ENCODE data around the gene THBS3. TPM values are rescaled to one million over a fixed set of nuclear protein-coding genes. Genes with fewer than 3 reads are reported as not detected.
A peak's percentile ranks its signal among the peaks of the same experiment; 100 is the strongest.
"Not testable (repeated sequence)": the region's sequence is repeated elsewhere in the genome, so short reads cannot be mapped to it uniquely, and the experiment has no call there.

The THBS3 gene
- polyA plus RNA-seq, 4 donors: 11.3 to 24.9 (median 14.8) TPM

- no peak overlapping the region for H3K27ac ChIP-seq (ENCODE audit: low read depth in 1 of 3, low read length in 2 of 3)
- no peak for DNase-seq
Measured at GRCh38 chr1:155197901-155198546, 9.7 kb downstream of the THBS3 start.

DNA sequence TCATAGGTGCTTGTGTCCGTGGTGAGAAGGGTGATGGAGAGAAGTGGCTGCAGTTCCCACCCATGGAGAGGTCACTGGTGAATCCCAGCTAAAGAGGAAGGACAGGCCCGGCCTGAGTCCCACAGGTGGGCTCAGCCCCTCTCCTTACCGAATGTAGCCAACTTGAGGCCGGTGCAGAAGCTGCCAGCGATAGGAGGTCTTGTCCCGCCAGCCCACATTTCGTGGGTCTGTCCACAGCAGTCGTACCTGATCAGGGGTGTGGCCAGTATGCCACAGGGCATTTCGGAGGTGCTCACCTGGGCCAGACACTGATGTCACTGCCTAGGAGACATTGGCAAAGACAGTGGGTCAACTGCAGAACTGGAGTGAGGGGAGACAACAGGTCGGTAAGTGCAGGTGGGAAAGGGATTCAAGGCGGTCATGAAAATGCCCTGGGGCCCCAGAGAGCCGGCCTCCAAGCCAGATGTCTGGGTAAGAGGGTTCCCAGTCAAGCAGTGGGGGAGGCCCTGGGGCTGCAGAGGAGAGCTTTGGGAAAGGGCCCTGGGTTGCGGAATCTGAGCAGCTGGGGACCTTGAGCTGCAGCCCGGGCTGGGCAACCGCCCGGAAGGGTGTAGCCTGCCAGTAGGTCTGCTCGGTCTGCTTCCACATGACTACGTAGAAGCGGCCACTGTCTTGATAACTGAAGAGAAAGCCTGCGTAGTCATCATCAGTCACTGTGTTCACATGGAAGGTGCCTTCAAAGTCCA lies 10.6 kb downstream of the THBS3 start:
- FAIRE-seq (no peak), DNase-seq (no peak)
- peaks cover 0 to 21% (median 0%) of the 10 kb centered on the region in 3 donors for H3K27me3 ChIP-seq (ENCODE audit: control insufficient read depth in 3 of 3, insufficient read depth in 3 of 3, low read length in 3 of 3)
- 89 to 96% (median 90%) methylated on average over 20 of the region's 20 CpGs for WGBS, 3 donors
- no peaks in the 10 kb centered on the region for H3K9me3 ChIP-seq (ENCODE audit: control insufficient read depth in 2 of 2, insufficient read depth in 1 of 2, low read depth in 1 of 2, low read length in 1 of 2)
- H3K4me3 ChIP-seq (ENCODE audit: low read depth in 1 of 3, low read length in 3 of 3): no peak overlapping the region
- H3K36me3 ChIP-seq (ENCODE audit: control insufficient read depth in 3 of 3, insufficient read depth in 2 of 3, low read depth in 1 of 3, low read length in 3 of 3): peaks cover 0 to 45% (median 0%) of the 10 kb centered on the region in 3 donors
- no peak overlapping the region for H3K27ac ChIP-seq (ENCODE audit: low read depth in 1 of 3, low read length in 2 of 3)
- peaks cover 0 to 22% (median 0%) of the 10 kb centered on the region in 3 donors for H3K4me1 ChIP-seq (ENCODE audit: control insufficient read depth in 3 of 3, insufficient read depth in 2 of 3, low read depth in 1 of 3, low read length in 2 of 3)

More at GRCh38 chr1:155197901-155198546, 9.7 kb downstream of the THBS3 start:
- Histone ChIP-seq H3K4me1 (ENCODE audit: control insufficient read depth in 3 of 3, insufficient read depth in 2 of 3, low read depth in 1 of 3, low read length in 2 of 3) (peaks cover 0 to 20% (median 0%) of the 10 kb centered on the region in 3 donors), H3K27me3 (ENCODE audit: control insufficient read depth in 3 of 3, insufficient read depth in 3 of 3, low read length in 3 of 3) (peaks cover 0 to 21% (median 0%) of the 10 kb centered on the region in 3 donors), H3K36me3 (ENCODE audit: control insufficient read depth in 3 of 3, insufficient read depth in 2 of 3, low read depth in 1 of 3, low read length in 3 of 3) (peaks cover 0 to 47% (median 0%) of the 10 kb centered on the region in 3 donors), H3K9me3 (ENCODE audit: control insufficient read depth in 2 of 2, insufficient read depth in 1 of 2, low read depth in 1 of 2, low read length in 1 of 2) (no peaks in the 10 kb centered on the region), H3K4me3 (ENCODE audit: low read depth in 1 of 3, low read length in 3 of 3) (no peak overlapping the region)
- 91 to 92% (median 92%) methylated on average over 15 of the region's 15 CpGs for WGBS, 3 donors
- no peak for FAIRE-seq

DNA sequence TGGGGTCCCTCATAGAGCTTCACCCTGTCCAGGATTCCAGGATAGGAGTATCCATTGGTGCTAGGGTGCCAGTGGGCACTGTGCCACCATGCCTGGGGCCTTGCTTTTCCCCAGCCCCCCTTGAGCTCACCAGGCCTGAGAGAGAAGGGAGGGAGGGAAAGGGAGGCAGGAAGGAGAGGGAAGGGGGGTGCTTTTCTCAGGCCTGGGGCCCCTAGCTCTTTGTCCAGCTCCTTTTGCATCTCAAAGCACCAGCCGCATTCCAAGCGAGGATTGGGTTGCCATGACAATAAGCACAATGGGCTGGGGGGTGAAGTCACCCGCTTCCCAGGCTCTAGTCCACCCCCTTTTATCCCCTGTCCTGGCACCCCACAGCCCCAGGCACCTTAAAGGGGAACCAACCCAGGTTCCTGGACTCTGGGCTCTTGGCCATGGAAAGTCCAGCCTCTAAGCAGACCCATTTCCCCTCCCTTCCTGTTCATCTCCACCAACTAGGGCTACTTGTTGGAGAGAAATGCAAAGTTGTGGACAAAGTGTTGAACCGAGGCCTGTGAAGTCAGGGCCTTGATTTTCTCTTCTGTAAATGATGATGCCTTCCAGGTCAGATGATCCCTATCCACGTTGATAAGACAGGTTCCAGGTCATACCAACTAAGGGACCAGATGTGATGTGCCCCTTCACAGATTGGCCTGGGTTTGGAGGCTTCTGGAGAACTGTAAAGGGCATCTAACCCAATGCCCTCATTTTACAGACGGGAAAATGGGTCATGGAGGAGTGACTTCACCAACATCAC lies 11.4 kb downstream of the THBS3 start:
- no peak for FAIRE-seq
- Histone ChIP-seq H3K4me3 (ENCODE audit: low read depth in 1 of 3, low read length in 3 of 3) (no peak overlapping the region), H3K27ac (ENCODE audit: low read depth in 1 of 3, low read length in 2 of 3) (no peak overlapping the region), H3K9me3 (ENCODE audit: control insufficient read depth in 2 of 2, insufficient read depth in 1 of 2, low read depth in 1 of 2, low read length in 1 of 2) (no peaks in the 10 kb centered on the region), H3K4me1 (ENCODE audit: control insufficient read depth in 3 of 3, insufficient read depth in 2 of 3, low read depth in 1 of 3, low read length in 2 of 3) (peaks cover 0 to 22% (median 0%) of the 10 kb centered on the region in 3 donors), H3K36me3 (ENCODE audit: control insufficient read depth in 3 of 3, insufficient read depth in 2 of 3, low read depth in 1 of 3, low read length in 3 of 3) (peaks cover 0 to 38% (median 0%) of the 10 kb centered on the region in 3 donors), H3K27me3 (ENCODE audit: control insufficient read depth in 3 of 3, insufficient read depth in 3 of 3, low read length in 3 of 3) (peaks cover 0 to 21% (median 0%) of the 10 kb centered on the region in 3 donors)
- 83 to 85% (median 84%) methylated on average over 6 of the region's 6 CpGs for WGBS, 3 donors
- no peak for DNase-seq

DNA sequence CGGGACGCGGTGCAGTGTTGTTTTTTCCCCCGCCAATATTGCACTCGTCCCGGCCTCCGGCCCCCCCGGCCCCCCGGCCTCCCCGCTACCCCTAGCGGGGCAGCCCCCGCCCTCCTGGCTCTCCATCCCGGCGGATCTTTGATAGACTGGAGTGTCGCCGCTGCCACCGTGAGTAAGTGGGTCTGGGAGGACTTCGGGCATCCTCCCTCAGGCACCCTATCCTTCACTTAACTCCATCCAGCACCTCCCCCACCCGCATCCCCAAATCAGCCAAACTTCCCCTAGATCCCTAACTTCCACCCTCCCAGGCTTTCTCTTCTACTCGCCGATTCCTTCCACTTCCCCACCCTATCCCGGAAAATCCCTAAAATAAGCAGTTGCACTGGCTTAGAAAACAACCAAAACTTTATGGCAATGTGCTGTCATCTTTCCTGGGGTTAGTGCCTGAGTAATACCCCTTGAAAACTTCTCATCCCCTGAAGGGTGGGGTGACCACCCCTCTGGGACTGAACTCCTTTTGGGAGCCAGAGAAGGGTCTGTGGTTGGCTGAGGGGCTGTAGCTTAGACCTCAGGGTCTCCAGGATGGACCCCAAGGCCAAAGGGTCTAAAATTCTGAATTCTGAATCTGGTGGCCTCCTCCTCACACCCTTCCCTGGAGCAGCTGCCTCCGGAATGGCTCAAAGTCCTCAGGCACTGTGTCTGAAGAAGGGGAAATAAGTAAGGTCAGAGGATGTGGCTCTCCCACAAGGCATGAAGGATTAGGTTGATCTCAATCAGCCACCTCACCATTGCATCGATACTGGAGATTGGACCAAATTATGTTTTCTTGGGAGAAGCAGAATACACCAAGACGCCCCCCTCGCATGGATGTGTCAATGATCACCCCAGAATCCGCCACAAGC lies 12.2 kb downstream of the THBS3 start:
- 22 to 32% (median 29%) methylated on average over 17 to 27 of the region's 27 CpGs for WGBS, 3 donors
- no peak for DNase-seq
- Histone ChIP-seq H3K27ac (ENCODE audit: low read depth in 1 of 3, low read length in 2 of 3) (peak overlapping the region in 1 of 3 donors; percentile 27), H3K9me3 (ENCODE audit: control insufficient read depth in 2 of 2, insufficient read depth in 1 of 2, low read depth in 1 of 2, low read length in 1 of 2) (no peaks in the 10 kb centered on the region), H3K27me3 (ENCODE audit: control insufficient read depth in 3 of 3, insufficient read depth in 3 of 3, low read length in 3 of 3) (peaks cover 0 to 21% (median 0%) of the 10 kb centered on the region in 3 donors), H3K4me3 (ENCODE audit: low read depth in 1 of 3, low read length in 3 of 3) (peak overlapping the region in 2 of 3 donors; percentile 38 to 52), H3K4me1 (ENCODE audit: control insufficient read depth in 3 of 3, insufficient read depth in 2 of 3, low read depth in 1 of 3, low read length in 2 of 3) (peaks cover 0 to 22% (median 0%) of the 10 kb centered on the region in 3 donors), H3K36me3 (ENCODE audit: control insufficient read depth in 3 of 3, insufficient read depth in 2 of 3, low read depth in 1 of 3, low read length in 3 of 3) (peaks cover 0 to 29% (median 0%) of the 10 kb centered on the region in 3 donors)
- no peak for FAIRE-seq

GRCh38 chr1:155193991-155194240 lies 13.8 kb downstream of the THBS3 start:
- Histone ChIP-seq H3K27me3 (ENCODE audit: control insufficient read depth in 3 of 3, insufficient read depth in 3 of 3, low read length in 3 of 3) (peaks cover 0 to 21% (median 0%) of the 10 kb centered on the region in 3 donors), H3K4me3 (ENCODE audit: low read depth in 1 of 3, low read length in 3 of 3) (peak overlapping the region in 2 of 3 donors; percentile 41 to 52), H3K4me1 (ENCODE audit: control insufficient read depth in 3 of 3, insufficient read depth in 2 of 3, low read depth in 1 of 3, low read length in 2 of 3) (peaks cover 0 to 22% (median 0%) of the 10 kb centered on the region in 3 donors), H3K27ac (ENCODE audit: low read depth in 1 of 3, low read length in 2 of 3) (peak overlapping the region; percentile 32 to 99 (median 75)), H3K36me3 (ENCODE audit: control insufficient read depth in 3 of 3, insufficient read depth in 2 of 3, low read depth in 1 of 3, low read length in 3 of 3) (peaks cover 0 to 24% (median 0%) of the 10 kb centered on the region in 3 donors)
- not testable (repeated sequence) for DNase-seq; FAIRE-seq; H3K9me3 ChIP-seq (ENCODE audit: control insufficient read depth in 2 of 2, insufficient read depth in 1 of 2, low read depth in 1 of 2, low read length in 1 of 2)
- WGBS, 3 donors: 1 to 3% (median 1%) methylated on average over 15 to 16 of the region's 16 CpGs

DNA sequence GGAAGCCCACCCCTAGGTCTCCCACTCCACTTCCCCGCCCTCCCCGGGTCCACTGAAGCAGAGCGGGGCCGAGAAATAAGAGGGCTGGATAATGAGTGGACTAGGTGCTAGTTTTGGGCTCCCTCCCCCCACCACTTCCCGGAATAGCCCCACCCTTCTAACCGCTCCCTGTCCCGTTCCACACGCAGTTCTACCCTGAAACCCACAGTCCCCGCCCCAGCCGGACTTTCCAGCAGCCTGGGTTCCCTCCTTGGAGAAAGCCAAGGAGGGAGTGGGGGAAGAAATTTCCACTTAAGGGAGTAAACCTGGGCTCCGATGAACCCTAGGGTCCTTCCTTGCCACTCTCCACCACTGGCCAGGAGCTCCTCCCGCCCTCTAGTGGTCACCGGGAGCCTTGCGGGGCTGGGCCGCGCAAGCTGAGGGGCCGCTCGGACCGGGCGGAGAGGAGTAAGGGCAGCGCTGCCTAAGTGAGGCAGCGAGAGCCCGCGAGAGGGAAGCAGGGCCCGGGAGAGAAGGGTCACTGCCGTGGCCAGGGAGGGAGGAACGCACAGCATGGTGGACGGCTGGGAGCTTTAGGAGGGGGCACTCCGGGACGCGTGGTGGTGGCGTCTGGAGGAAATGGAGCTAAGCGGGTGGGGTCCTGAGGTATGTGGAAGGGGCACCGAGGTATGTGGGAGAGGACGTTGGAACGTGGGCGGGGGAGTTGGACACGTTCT lies 14.3 kb downstream of the THBS3 start:
- Histone ChIP-seq H3K9me3 (ENCODE audit: control insufficient read depth in 2 of 2, insufficient read depth in 1 of 2, low read depth in 1 of 2, low read length in 1 of 2) (no peaks in the 10 kb centered on the region), H3K4me1 (ENCODE audit: control insufficient read depth in 3 of 3, insufficient read depth in 2 of 3, low read depth in 1 of 3, low read length in 2 of 3) (peaks cover 0 to 22% (median 0%) of the 10 kb centered on the region in 3 donors), H3K27ac (ENCODE audit: low read depth in 1 of 3, low read length in 2 of 3) (peak overlapping the region; percentile 32 to 99 (median 75)), H3K27me3 (ENCODE audit: control insufficient read depth in 3 of 3, insufficient read depth in 3 of 3, low read length in 3 of 3) (peaks cover 0 to 21% (median 0%) of the 10 kb centered on the region in 3 donors), H3K4me3 (ENCODE audit: low read depth in 1 of 3, low read length in 3 of 3) (peak overlapping the region; percentile 17 to 52 (median 35)), H3K36me3 (ENCODE audit: control insufficient read depth in 3 of 3, insufficient read depth in 2 of 3, low read depth in 1 of 3, low read length in 3 of 3) (peaks cover 0 to 22% (median 0%) of the 10 kb centered on the region in 3 donors)
- DNase-seq: peak; percentile 77 to 92
- FAIRE-seq: no peak
- WGBS, 3 donors: 0 to 1% (median 1%) methylated on average over 38 of the region's 38 CpGs
